AG04449 (cell line): ENCODE measurements around the gene MAP1B.

Experiments used
- CTCF ChIA-PET: fragments of 350-600 bp; formaldehyde crosslinking; extraction: SDS; loops from one replicate; lab custom pipeline; 2021; ENCODE audit warnings: antibody characterized with exemption; lab: Yijun Ruan, JAX
- POLR2A ChIA-PET: fragments of 400-600, 350-600 bp; formaldehyde crosslinking; extraction: SDS; loops from one replicate; lab custom pipeline; 2020; ENCODE audit warnings: antibody characterized with exemption, inconsistent platforms; lab: Yijun Ruan, JAX
- DNase-seq: peaks from one replicate; pipeline ENCODE4 v3.0.0-alpha.2; 2010; ENCODE audit warnings: low read depth, low spot score
- H3K4me3 ChIP-seq: 2 replicates; pipeline ENCODE4 v1.5.1; 2011; ENCODE audit warnings: low read depth, mild to moderate bottlenecking, control low read depth, low read length
- CTCF ChIP-seq: IDR thresholded peaks from one replicate; pipeline ENCODE4 v1.5.1; 2011; ENCODE audit warnings: mild to moderate bottlenecking, moderate library complexity, low read length, control low read depth, inconsistent platforms; ENCODE audit not compliant: insufficient read depth; ENCODE audit errors: missing control alignments

Gene MAP1B

DNA sequence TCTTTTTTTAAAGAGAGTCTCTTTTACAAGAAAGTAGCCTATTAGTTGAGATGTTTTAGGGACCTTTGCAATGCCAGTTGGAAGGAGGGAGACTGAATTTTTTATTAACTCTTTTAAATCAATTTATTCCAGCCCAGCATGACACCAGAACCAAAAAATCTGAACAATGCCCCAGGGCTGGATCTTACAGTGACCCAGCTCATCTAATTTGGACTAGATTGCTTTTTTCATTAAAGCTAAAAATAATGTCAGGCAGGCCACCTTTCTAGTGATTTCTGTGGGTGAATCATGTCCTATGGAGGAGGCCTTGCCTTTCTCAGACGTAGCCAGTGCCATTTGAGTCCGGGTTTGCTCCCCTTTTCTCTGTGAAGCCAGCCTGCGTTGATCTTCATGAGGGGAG, 38.8 kb downstream of the MAP1B start:
- H3K4me3 ChIP-seq = no peak overlapping the region
- CTCF ChIA-PET = interaction anchor here (0.8 kb wide), 1 partner anchor 135 kb away, joined by 4 read pairs; no protein-coding TSS in a partner anchor
- no peak for DNase-seq
- TF ChIP-seq CTCF = no peak
- POLR2A ChIA-PET = interaction anchor here (0.9 kb wide), 1 partner anchor 10 kb away, joined by 3 read pairs; no protein-coding TSS in a partner anchor

DNA sequence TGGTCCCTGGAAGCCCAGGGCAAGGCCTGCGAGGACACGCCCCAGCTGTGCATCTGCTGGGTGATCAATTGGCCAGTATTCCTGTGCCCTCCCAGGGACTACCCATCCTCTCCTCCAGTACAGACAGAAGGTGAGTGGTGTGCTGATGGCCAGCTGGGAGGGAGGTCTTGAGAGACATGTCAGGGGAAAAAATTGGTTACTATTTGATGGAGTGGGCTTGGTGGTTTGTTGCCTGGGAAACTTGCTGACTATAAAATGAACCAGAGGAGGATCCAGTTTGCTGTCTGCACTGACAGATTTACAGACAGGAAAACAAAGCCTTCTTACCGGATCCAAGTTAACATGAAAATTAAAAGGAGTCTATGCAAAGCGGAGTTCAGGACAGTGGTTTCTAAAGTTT, 40.3 kb downstream of the MAP1B start:
- no peak overlapping the region for H3K4me3 ChIP-seq
- CTCF ChIA-PET = interaction anchor here (1.3 to 3.4 kb wide), 2 partner anchors 12 to 161 kb away, joined by 3 to 14 read pairs; no protein-coding TSS in a partner anchor
- no peak for DNase-seq
- POLR2A ChIA-PET = no interaction called here
- no peak for TF ChIP-seq CTCF

DNA sequence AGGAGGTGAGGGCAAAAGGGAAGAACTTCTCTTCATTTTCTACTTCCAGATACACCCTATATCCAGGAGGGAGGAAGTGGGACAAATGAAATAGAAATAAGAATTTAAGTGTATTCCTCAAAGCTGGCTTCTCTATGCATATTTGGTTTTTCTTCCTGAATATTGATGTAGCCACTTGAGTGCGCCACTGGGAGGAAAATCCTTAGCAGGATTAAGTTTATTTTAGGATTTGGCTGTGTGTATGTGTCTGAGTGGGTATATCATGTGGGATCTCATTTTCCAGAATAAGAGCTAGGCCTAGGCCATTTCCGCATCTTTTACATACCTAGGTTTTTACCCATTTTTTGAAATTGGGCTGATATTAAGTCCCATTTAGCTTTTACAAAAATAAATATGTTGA, 42.5 kb downstream of the MAP1B start:
- POLR2A ChIA-PET = no interaction called here
- CTCF ChIA-PET = interaction anchor here (0.8 to 3.4 kb wide), 4 partner anchors 14 to 159 kb away, joined by 3 to 14 read pairs (median 8); no protein-coding TSS in a partner anchor
- DNase-seq = no peak
- TF ChIP-seq CTCF = peak; percentile 17
- H3K4me3 ChIP-seq = no peak overlapping the region

GRCh38 chr5:72151169-72151568, 43.9 kb downstream of the MAP1B start:
- POLR2A ChIA-PET = no interaction called here
- no peak for DNase-seq
- TF ChIP-seq CTCF = no peak

DNA sequence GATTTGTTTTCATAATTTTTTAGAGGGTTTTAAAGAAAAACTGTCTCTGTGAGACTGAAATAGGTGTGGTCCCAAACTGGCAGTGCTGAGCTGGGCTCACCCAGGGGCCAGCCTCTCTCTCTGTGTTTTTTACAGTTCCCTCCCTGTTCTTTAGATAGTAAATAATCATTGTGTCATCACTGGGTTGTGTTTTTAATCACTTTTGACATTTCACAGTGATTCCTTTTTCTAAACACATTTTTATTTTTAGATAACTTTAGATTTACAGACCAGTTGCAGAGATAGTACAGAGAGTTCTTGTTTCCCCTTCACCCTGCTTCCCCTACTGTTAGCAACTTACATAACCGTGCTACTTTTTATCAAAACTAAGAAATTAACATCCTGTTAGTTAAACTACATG, 44.4 kb downstream of the MAP1B start:
- no peak overlapping the region for H3K4me3 ChIP-seq
- CTCF ChIA-PET = no interaction called here
- no peak for DNase-seq
- POLR2A ChIA-PET = no interaction called here
- no peak for TF ChIP-seq CTCF

More at GRCh38 chr5:72151169-72151568, 43.9 kb downstream of the MAP1B start:
- H3K4me3 ChIP-seq = no peak overlapping the region
- CTCF ChIA-PET = interaction anchor here (2.9 kb wide), 1 partner anchor 129 kb away, joined by 13 read pairs; no protein-coding TSS in a partner anchor

- no peak for TF ChIP-seq CTCF
- POLR2A ChIA-PET = interaction anchor here (0.6 kb wide), 1 partner anchor 15 kb away, joined by 3 read pairs; no protein-coding TSS in a partner anchor
These were observed 45.3 kb downstream of the MAP1B start for GRCh38 chr5:72152545-72152944.

More at GRCh38 chr5:72152545-72152944, 45.3 kb downstream of the MAP1B start:
- DNase-seq = no peak
- no peak overlapping the region for H3K4me3 ChIP-seq
- CTCF ChIA-PET = no interaction called here
